H1 (cell line): ENCODE data around the gene PLXNB2. TPM values are rescaled to one million over a fixed set of nuclear protein-coding genes. Genes with fewer than 3 reads are reported as not detected.

Source experiments
- CTCF ChIA-PET: fragments of 300-600 bp; sonication (Branson Sonifier 250); formaldehyde crosslinking; loops from one replicate; lab custom pipeline; 2021; ENCODE audit not compliant: partially characterized antibody; lab: Charles Lee
- POLR2A ChIA-PET: fragments of 300-600 bp; sonication (Branson Sonifier 250); formaldehyde crosslinking; loops from one replicate; lab custom pipeline; 2021; ENCODE audit warnings: inconsistent platforms; ENCODE audit not compliant: partially characterized antibody; lab: Charles Lee
- DNase-seq, 2 experiments: peaks; one replicate each; pipeline versions ENCODE4 v3.0.0 to v3.0.0-alpha.2; 2010 to 2022; ENCODE audit warnings: low spot score in 2 of 2, low read depth in 1 of 2, mixed read lengths in 1 of 2
- FAIRE-seq: peaks from 2 replicates; lab custom pipeline; 2011; peaks lifted over from hg19 to GRCh38; lab: Jason Lieb, UNC
- H2AFZ ChIP-seq: 2 replicates; pipeline ENCODE4 v1.8.1; 2012; ENCODE audit warnings: low read length, inconsistent platforms
- H2AK5ac ChIP-seq: 2 replicates; pipeline ENCODE4 v1.6.1; 2013; ENCODE audit warnings: low read depth, low read length
- H2BK120ac ChIP-seq: replicated peaks from 2 replicates; pipeline ENCODE3; 2013; ENCODE audit warnings: low read depth, low read length, inconsistent platforms
- H2BK12ac ChIP-seq: 2 replicates; pipeline ENCODE4 v1.6.1; 2013; ENCODE audit warnings: low read depth, low read length
- H2BK15ac ChIP-seq: 2 replicates; pipeline ENCODE4 v1.6.1; 2013; ENCODE audit warnings: low read length
- H2BK20ac ChIP-seq: 2 replicates; pipeline ENCODE4 v1.6.1; 2013; ENCODE audit warnings: low read length
- H2BK5ac ChIP-seq: 2 replicates; pipeline ENCODE4 v1.6.1; 2013; ENCODE audit warnings: low read depth, low read length
- H3K14ac ChIP-seq: 2 replicates; pipeline ENCODE4 v1.6.1; 2013; ENCODE audit warnings: inconsistent platforms; ENCODE audit not compliant: insufficient read length
- H3K18ac ChIP-seq: 2 replicates; pipeline ENCODE4 v1.6.1; 2013; ENCODE audit warnings: low read length; ENCODE audit errors: extremely low read depth
- H3K23ac ChIP-seq: 2 replicates; pipeline ENCODE4 v1.6.1; 2013; ENCODE audit warnings: inconsistent platforms; ENCODE audit not compliant: insufficient read length
- H3K23me2 ChIP-seq: 2 replicates; pipeline ENCODE4 v1.6.1; 2013; ENCODE audit warnings: low read depth, low read length
- H3K27ac ChIP-seq: 2 replicates; pipeline ENCODE4 v1.6.1; 2011; ENCODE audit warnings: low read depth, low read length, inconsistent platforms
- H3K27me3 ChIP-seq, 4 experiments: replicated peaks in 1 of 4; 1 replicate in 1 of 4; 2 replicates in 3 of 4; pipeline versions ENCODE4 v1.6.1 to v1.8.1; 2011 to 2013; ENCODE audit warnings: low read length in 3 of 4, mild to moderate bottlenecking in 3 of 4, inconsistent platforms in 2 of 4, mixed read lengths in 2 of 4, moderate library complexity in 1 of 4; ENCODE audit not compliant: control insufficient read depth in 3 of 4, insufficient read depth in 3 of 4; ENCODE audit errors: extremely low read depth in 1 of 4
- H3K36me3 ChIP-seq, 4 experiments: 2 replicates each; pipeline versions ENCODE4 v1.6.1 to v1.8.1; 2011 to 2013; ENCODE audit warnings: mild to moderate bottlenecking in 4 of 4, low read length in 3 of 4, moderate library complexity in 2 of 4, control low read depth in 1 of 4, inconsistent platforms in 1 of 4; ENCODE audit not compliant: insufficient read depth in 4 of 4, control insufficient read depth in 2 of 4
- H3K4ac ChIP-seq: replicated peaks from 2 replicates; pipeline ENCODE3; 2013; ENCODE audit warnings: low read length, low read depth, mixed read lengths, inconsistent platforms; ENCODE audit not compliant: insufficient read length
- H3K4me1 ChIP-seq, 4 experiments: replicated peaks in 1 of 4; 1 replicate in 1 of 4; 2 replicates in 3 of 4; pipeline versions ENCODE4 v1.6.1 to v1.8.1; 2011 to 2013; ENCODE audit warnings: low read length in 3 of 4, inconsistent platforms in 2 of 4, mixed read lengths in 1 of 4; ENCODE audit not compliant: insufficient read depth in 4 of 4, control insufficient read depth in 3 of 4
- H3K4me2 ChIP-seq, 2 experiments: 2 replicates each; pipeline versions ENCODE4 v1.6.1 to v1.8.1; 2011 to 2013; ENCODE audit warnings: low read depth in 2 of 2, low read length in 2 of 2, control low read depth in 1 of 2, inconsistent platforms in 1 of 2, mild to moderate bottlenecking in 1 of 2; ENCODE audit not compliant: insufficient read depth in 1 of 2
- H3K4me3 ChIP-seq, 4 experiments: fragments of 200-600, 300-600 bp in 1 of 4; sonication (generic), shearing (Covaris generic), sonication (Bioruptor Twin) in 1 of 4; 2 replicates each; pipeline versions ENCODE4 v1.5.1 to v1.8.1; 2011 to 2016; ENCODE audit warnings: low read length in 4 of 4, low read depth in 3 of 4, control low read depth in 2 of 4, inconsistent platforms in 2 of 4, mild to moderate bottlenecking in 2 of 4, mixed read lengths in 1 of 4, moderate library complexity in 1 of 4; ENCODE audit not compliant: insufficient read depth in 2 of 4; ENCODE audit errors: extremely low read depth in 1 of 4
- H3K56ac ChIP-seq: replicated peaks from 2 replicates; pipeline ENCODE3; 2013; ENCODE audit warnings: low read depth, mild to moderate bottlenecking, mixed read lengths, low read length, inconsistent platforms; ENCODE audit not compliant: insufficient read length
- H3K79me1 ChIP-seq: 2 replicates; pipeline ENCODE4 v1.6.1; 2013; ENCODE audit warnings: low read depth, low read length, control low read depth
- H3K79me2 ChIP-seq, 2 experiments: 2 replicates each; pipeline versions ENCODE4 v1.6.1 to v1.8.1; 2012 to 2013; ENCODE audit warnings: low read length in 2 of 2, mild to moderate bottlenecking in 2 of 2, inconsistent platforms in 1 of 2; ENCODE audit not compliant: insufficient read depth in 2 of 2, control insufficient read depth in 1 of 2
- H3K9ac ChIP-seq, 4 experiments: replicated peaks in 1 of 4; 1 replicate in 1 of 4; 2 replicates in 3 of 4; pipeline versions ENCODE4 v1.6.1 to v1.8.1; 2011 to 2013; ENCODE audit warnings: low read depth in 3 of 4, low read length in 3 of 4, control low read depth in 2 of 4, mild to moderate bottlenecking in 2 of 4, moderate library complexity in 2 of 4, inconsistent platforms in 1 of 4; ENCODE audit errors: extremely low read depth in 1 of 4
- H3K9me3 ChIP-seq, 2 experiments: 2 replicates each; pipeline versions ENCODE4 v1.6.1 to v1.8.1; 2012 to 2013; ENCODE audit warnings: mild to moderate bottlenecking in 2 of 2, moderate library complexity in 2 of 2, control low read depth in 1 of 2, inconsistent platforms in 1 of 2, low read depth in 1 of 2, low read length in 1 of 2, mixed read lengths in 1 of 2; ENCODE audit not compliant: insufficient read depth in 2 of 2
- H4K20me1 ChIP-seq, 2 experiments: replicated peaks in 1 of 2; 2 replicates each; pipeline versions ENCODE3 to v1.8.1; 2011 to 2013; ENCODE audit warnings: inconsistent platforms in 2 of 2, low read length in 2 of 2, mild to moderate bottlenecking in 1 of 2; ENCODE audit not compliant: insufficient read depth in 2 of 2, control insufficient read depth in 1 of 2
- H4K5ac ChIP-seq: 2 replicates; pipeline ENCODE4 v1.6.1; 2013; ENCODE audit warnings: low read length, low read depth, mixed read lengths, inconsistent platforms; ENCODE audit not compliant: insufficient read length
- H4K8ac ChIP-seq: 2 replicates; pipeline ENCODE4 v1.8.0; 2013; ENCODE audit warnings: mild to moderate bottlenecking, moderate library complexity, low read length, inconsistent platforms; ENCODE audit not compliant: insufficient read depth; ENCODE audit errors: extremely low read depth
- H4K91ac ChIP-seq: replicated peaks from 2 replicates; pipeline ENCODE3; 2013; ENCODE audit warnings: low read length, mixed read lengths, inconsistent platforms; ENCODE audit not compliant: insufficient read length
- CTBP2 ChIP-seq: IDR thresholded peaks from 2 replicates; pipeline ENCODE4 v1.7.0; 2011; ENCODE audit warnings: borderline replicate concordance, mild to moderate bottlenecking, moderate library complexity, mixed read lengths, low read length; ENCODE audit not compliant: insufficient read depth, insufficient read length
- POLR2A ChIP-seq, 2 experiments: IDR thresholded peaks; 1 replicate in 1 of 2; 2 replicates in 1 of 2; pipeline ENCODE4 v1.6.1; 2011; ENCODE audit warnings: low read depth in 2 of 2, low read length in 2 of 2, mild to moderate bottlenecking in 2 of 2; ENCODE audit errors: control extremely low read depth in 1 of 2
- WGBS, 2 experiments: shearing (Covaris generic) in 1 of 2; methylation state at CpG; one replicate each; pipeline versions ENCODE4 v1.1.6 to v1.1.7; 2013 to 2015; ENCODE audit warnings: low lambda C conversion rate in 2 of 2, mixed read lengths in 2 of 2, inconsistent platforms in 1 of 2, low coverage in 1 of 2, missing lambda C conversion rate in 1 of 2; ENCODE audit not compliant: insufficient replicate concordance in 2 of 2, insufficient coverage in 1 of 2, insufficient read length in 1 of 2; ENCODE audit errors: extremely low coverage in 1 of 2, missing lambda C conversion rate in 1 of 2; 5-methylcytosine and 5-hydroxymethylcytosine counted together
- polyA plus RNA-seq, 7 experiments: library from polyadenylated mRNA; depleted of rRNA in 3 of 7; stranded (reverse) in 5 of 7; unstranded in 2 of 7; fragments of >200 nt in 5 of 7; fragments of 200-250 nt in 2 of 7; gene quantifications; 1 replicate in 5 of 7; 2 replicates in 1 of 7; 4 replicates in 1 of 7; pipeline versions ENCODE4 v1.2.1 to v1.2.3, GENCODE V29; 2011 to 2013; ENCODE audit warnings: missing spikeins in 2 of 7, mixed read lengths in 2 of 7
- total RNA-seq: library from RNA; stranded (reverse); fragmentation: NEBNext Ultra II Directional; extraction: Animal tissue kit (Norgen Biotek cat#: 25700); gene quantifications from 2 replicates; pipeline ENCODE4 v1.2.1, GENCODE V29; 2021

The PLXNB2 gene
- total and polyA plus RNA-seq, 2 of the 8 experiments (the other 6 are each of a cell fraction or from before 2014, with no cell fraction given) = 58.3 to 92.8 TPM

DNA sequence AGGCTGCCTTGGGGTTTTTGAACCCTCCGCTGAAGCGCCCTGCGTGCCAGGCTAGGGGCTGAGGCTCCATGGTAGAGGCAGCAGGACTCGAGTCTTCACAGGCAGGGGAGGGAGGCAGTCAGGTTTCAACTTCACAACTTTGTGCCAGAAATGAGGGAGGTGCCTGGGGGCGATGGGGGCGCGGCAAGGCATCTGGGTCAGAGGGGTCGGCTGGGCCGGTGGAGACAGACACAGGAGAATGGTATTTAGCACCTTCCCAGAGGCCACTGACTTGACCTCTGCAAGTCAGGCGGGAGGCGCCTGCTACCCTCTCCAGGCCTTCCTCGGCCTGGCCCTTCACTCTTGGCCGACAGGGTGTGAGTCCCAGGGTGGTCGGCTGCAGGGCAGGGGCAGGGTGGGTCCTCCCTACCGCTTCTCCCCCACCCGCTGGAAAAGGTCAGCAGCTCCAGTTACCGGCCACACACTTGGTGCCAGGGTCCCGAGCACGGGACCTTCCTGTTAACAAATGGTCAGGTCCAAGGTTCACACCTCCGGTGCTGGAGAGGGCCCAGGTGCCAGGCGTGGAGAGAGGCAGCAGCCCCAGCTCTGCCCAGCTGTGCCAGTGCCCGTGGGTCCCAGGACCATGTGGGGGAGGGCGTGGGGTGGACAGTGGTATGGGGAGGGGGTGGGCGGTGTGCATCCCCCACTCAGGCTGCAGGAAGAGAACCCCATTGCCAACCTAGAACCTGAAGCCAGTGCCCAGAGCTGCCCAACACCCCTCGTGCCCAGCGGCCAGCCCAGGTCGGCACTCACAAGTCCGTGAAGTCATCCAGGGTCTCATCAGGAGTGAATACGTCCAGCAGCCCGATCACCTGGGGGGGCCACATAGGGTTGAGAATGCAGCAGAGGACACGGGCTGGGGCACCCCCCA lies 49.7 kb downstream of the PLXNB2 start:
- H3K23ac ChIP-seq = no peak overlapping the region
- H3K27ac ChIP-seq = no peak overlapping the region
- DNase-seq (no peak), FAIRE-seq (no peak)
- no peak overlapping the region for H2BK120ac ChIP-seq
- no peaks in the 10 kb centered on the region for H3K9me3 ChIP-seq
- peaks cover 5 to 12% of the 10 kb centered on the region in 2 experiments for H4K20me1 ChIP-seq
- H3K56ac ChIP-seq = no peak overlapping the region
- no peak overlapping the region for H2BK5ac ChIP-seq
- H4K8ac ChIP-seq = no peak overlapping the region; the same call in none of the 2 replicates
- H3K4me2 ChIP-seq = no peak overlapping the region
- peaks cover 0 to 16% (median 10%) of the 10 kb centered on the region in 4 experiments; a peak in 6 of 7 replicates for H3K4me1 ChIP-seq
- POLR2A ChIA-PET = no interaction called here
- H2BK15ac ChIP-seq = no peak overlapping the region
- no peak overlapping the region for H4K91ac ChIP-seq
- H3K36me3 ChIP-seq = no peaks in the 10 kb centered on the region
- CTCF ChIA-PET = interaction anchor here (1.0 kb wide), 1 partner anchor 16 kb away, joined by 3 read pairs; no protein-coding TSS in a partner anchor
- H2BK12ac ChIP-seq = no peak overlapping the region
- no peak overlapping the region for H3K4me3 ChIP-seq
- peaks cover 1 to 20% (median 16%) of the 10 kb centered on the region in 4 experiments; a peak in 6 of 7 replicates for H3K27me3 ChIP-seq
- no peak overlapping the region for H3K14ac ChIP-seq
- H3K79me2 ChIP-seq = no peaks in the 10 kb centered on the region
- H3K4ac ChIP-seq = no peak overlapping the region
- no peak overlapping the region for H2AFZ ChIP-seq
- H3K23me2 ChIP-seq = peaks cover 6% of the 10 kb centered on the region; the same call in 1 of the 2 replicates
- no peaks in the 10 kb centered on the region for H3K79me1 ChIP-seq
- no peak overlapping the region for H3K9ac ChIP-seq
- WGBS, 2 experiments = 87% methylated on average over 19 of the region's 31 CpGs; no CpG with 5 or more reads in 1 of the 2 experiments
- TF ChIP-seq POLR2A (IDR thresholded peaks at IDR 0.05; ENCODE audit: control extremely low read depth in 1 of 2, low read depth in 2 of 2, low read length in 2 of 2) (no peak), CTBP2 (no peak)
- no peak overlapping the region for H3K18ac ChIP-seq
- no peak overlapping the region for H4K5ac ChIP-seq
- H2AK5ac ChIP-seq = no peak overlapping the region
- H2BK20ac ChIP-seq = no peak overlapping the region
